ENCODE data around the gene PARVG. TPM values are rescaled to one million over a fixed set of nuclear protein-coding genes. Genes with fewer than 3 reads are reported as not detected.

Gene PARVG
- polyA plus RNA-seq, 2 donors, result 3.1 to 4.4 TPM

DNA sequence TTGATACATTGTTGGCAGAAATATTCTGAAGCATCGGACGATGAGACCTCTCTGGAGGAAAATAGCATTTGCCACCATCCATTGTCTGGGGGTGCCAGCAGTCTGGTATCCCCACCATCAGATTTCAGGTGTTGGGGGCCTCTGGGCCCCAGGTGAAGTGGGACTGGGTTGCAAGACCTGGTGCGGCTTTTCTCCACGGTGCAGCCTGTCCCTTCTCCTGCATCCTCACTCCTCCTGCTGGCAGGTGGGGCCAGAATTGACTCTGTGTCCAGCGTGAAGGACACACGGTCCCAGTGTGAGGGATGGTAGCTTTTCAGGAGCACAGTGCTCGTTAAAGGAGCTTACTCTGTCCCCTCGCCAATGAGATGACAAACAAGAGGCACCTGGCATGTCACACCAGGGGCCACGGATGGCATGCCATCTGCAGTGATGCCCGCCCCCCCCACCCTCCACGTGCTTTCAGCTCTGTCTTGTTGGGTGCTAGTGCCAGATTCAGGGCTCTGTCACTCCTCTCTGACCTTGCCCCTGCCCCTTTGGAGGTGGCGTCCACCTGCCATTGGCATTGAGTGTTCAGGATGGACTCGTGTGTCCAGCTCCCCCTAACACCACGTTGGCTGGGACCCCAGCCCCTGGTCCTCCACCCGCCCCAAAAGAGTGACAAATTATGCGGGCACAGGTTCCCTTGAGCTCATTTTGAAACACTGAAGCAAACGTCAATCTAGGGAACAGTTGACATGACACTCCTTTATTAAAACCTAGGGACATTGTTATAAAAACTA lies 62.4 kb downstream of the PARVG start:
- Histone ChIP-seq H3K9me3 (ENCODE audit: control insufficient read depth in 2 of 2, insufficient read depth in 1 of 2, low read depth in 1 of 2, low read length in 1 of 2) (no peaks in the 10 kb centered on the region), H3K27me3 (ENCODE audit: control insufficient read depth in 1 of 2, insufficient read depth in 2 of 2, low read length in 2 of 2) (peaks cover 0 to 4% of the 10 kb centered on the region in 2 donors), H3K4me3 (ENCODE audit: low read depth in 1 of 2, low read length in 2 of 2) (no peak overlapping the region), H3K36me3 (ENCODE audit: control insufficient read depth in 2 of 2, insufficient read depth in 2 of 2, low read length in 1 of 2) (no peaks in the 10 kb centered on the region), H3K27ac (ENCODE audit: low read depth in 2 of 2, low read length in 1 of 2) (no peak overlapping the region), H3K4me1 (ENCODE audit: control insufficient read depth in 2 of 2, insufficient read depth in 2 of 2, low read length in 1 of 2) (no peaks in the 10 kb centered on the region)
- 73 to 74% methylated on average over 17 of the region's 17 CpGs for WGBS, 2 donors

GRCh38 chr22:44243761-44244160 lies 63.0 kb downstream of the PARVG start:
- Histone ChIP-seq H3K4me3 (ENCODE audit: low read depth in 1 of 2, low read length in 2 of 2) (no peak overlapping the region), H3K36me3 (ENCODE audit: control insufficient read depth in 2 of 2, insufficient read depth in 2 of 2, low read length in 1 of 2) (no peaks in the 10 kb centered on the region), H3K27ac (ENCODE audit: low read depth in 2 of 2, low read length in 1 of 2) (no peak overlapping the region), H3K4me1 (ENCODE audit: control insufficient read depth in 2 of 2, insufficient read depth in 2 of 2, low read length in 1 of 2) (no peaks in the 10 kb centered on the region), H3K27me3 (ENCODE audit: control insufficient read depth in 1 of 2, insufficient read depth in 2 of 2, low read length in 2 of 2) (peaks cover 0 to 4% of the 10 kb centered on the region in 2 donors), H3K9me3 (ENCODE audit: control insufficient read depth in 2 of 2, insufficient read depth in 1 of 2, low read depth in 1 of 2, low read length in 1 of 2) (peaks cover 0 to 4% of the 10 kb centered on the region in 2 donors)
- WGBS, 2 donors, result 82 to 85% methylated on average over 8 of the region's 8 CpGs

DNA sequence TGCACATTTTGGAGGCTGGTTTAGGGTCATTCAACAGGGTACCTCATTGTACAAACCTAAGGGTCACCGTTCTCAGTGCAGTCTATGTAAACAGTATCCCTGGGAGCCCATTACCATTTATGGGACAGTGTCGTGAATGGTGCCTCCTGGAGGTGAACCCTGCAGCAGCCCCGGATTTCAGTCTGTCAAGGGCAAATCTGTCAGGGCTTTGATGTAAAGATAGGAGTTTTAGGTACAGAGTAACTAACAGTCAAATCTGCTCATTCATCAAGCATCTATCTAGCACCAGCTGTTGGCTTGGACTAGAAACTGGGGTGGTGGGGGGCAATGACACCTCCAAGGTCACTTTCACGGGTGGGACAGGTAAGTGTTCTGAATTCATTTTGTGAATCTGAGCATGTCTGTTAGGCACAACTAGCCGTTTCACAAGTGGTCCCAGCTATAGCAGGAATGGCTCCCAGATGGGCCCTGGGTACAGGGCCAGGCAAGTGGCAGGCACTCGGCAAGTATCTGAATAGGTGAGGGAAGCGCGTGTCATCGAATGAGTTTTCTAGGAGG lies 63.6 kb downstream of the PARVG start:
- 84 to 89% methylated on average over 9 of the region's 9 CpGs for WGBS, 2 donors
- peaks cover 0 to 4% of the 10 kb centered on the region in 2 donors for H3K9me3 ChIP-seq (ENCODE audit: control insufficient read depth in 2 of 2, insufficient read depth in 1 of 2, low read depth in 1 of 2, low read length in 1 of 2)
- peaks cover 0 to 4% of the 10 kb centered on the region in 2 donors for H3K27me3 ChIP-seq (ENCODE audit: control insufficient read depth in 1 of 2, insufficient read depth in 2 of 2, low read length in 2 of 2)
- H3K36me3 ChIP-seq (ENCODE audit: control insufficient read depth in 2 of 2, insufficient read depth in 2 of 2, low read length in 1 of 2), result no peaks in the 10 kb centered on the region
- H3K4me1 ChIP-seq (ENCODE audit: control insufficient read depth in 2 of 2, insufficient read depth in 2 of 2, low read length in 1 of 2), result no peaks in the 10 kb centered on the region
- no peak overlapping the region for H3K27ac ChIP-seq (ENCODE audit: low read depth in 2 of 2, low read length in 1 of 2)
- no peak overlapping the region for H3K4me3 ChIP-seq (ENCODE audit: low read depth in 1 of 2, low read length in 2 of 2)

- Histone ChIP-seq H3K36me3 (ENCODE audit: control insufficient read depth in 2 of 2, insufficient read depth in 2 of 2, low read length in 1 of 2) (no peaks in the 10 kb centered on the region), H3K4me3 (ENCODE audit: low read depth in 1 of 2, low read length in 2 of 2) (no peak overlapping the region), H3K27me3 (ENCODE audit: control insufficient read depth in 1 of 2, insufficient read depth in 2 of 2, low read length in 2 of 2) (peaks cover 0 to 4% of the 10 kb centered on the region in 2 donors), H3K4me1 (ENCODE audit: control insufficient read depth in 2 of 2, insufficient read depth in 2 of 2, low read length in 1 of 2) (no peaks in the 10 kb centered on the region), H3K27ac (ENCODE audit: low read depth in 2 of 2, low read length in 1 of 2) (no peak overlapping the region), H3K9me3 (ENCODE audit: control insufficient read depth in 2 of 2, insufficient read depth in 1 of 2, low read depth in 1 of 2, low read length in 1 of 2) (peaks cover 0 to 6% of the 10 kb centered on the region in 2 donors)
- 55 to 63% methylated on average over 7 of the region's 7 CpGs for WGBS, 2 donors
Observed at GRCh38 chr22:44245438-44245837, 64.7 kb downstream of the PARVG start.

GRCh38 chr22:44245867-44246266 lies 65.1 kb downstream of the PARVG start:
- Histone ChIP-seq H3K4me1 (ENCODE audit: control insufficient read depth in 2 of 2, insufficient read depth in 2 of 2, low read length in 1 of 2) (no peaks in the 10 kb centered on the region), H3K36me3 (ENCODE audit: control insufficient read depth in 2 of 2, insufficient read depth in 2 of 2, low read length in 1 of 2) (no peaks in the 10 kb centered on the region), H3K4me3 (ENCODE audit: low read depth in 1 of 2, low read length in 2 of 2) (no peak overlapping the region), H3K27me3 (ENCODE audit: control insufficient read depth in 1 of 2, insufficient read depth in 2 of 2, low read length in 2 of 2) (peaks cover 0 to 4% of the 10 kb centered on the region in 2 donors), H3K27ac (ENCODE audit: low read depth in 2 of 2, low read length in 1 of 2) (no peak overlapping the region), H3K9me3 (ENCODE audit: control insufficient read depth in 2 of 2, insufficient read depth in 1 of 2, low read depth in 1 of 2, low read length in 1 of 2) (peaks cover 0 to 11% of the 10 kb centered on the region in 2 donors)
- 58 to 78% methylated on average over 8 of the region's 8 CpGs for WGBS, 2 donors

GRCh38 chr22:44246615-44247326 lies 66.0 kb downstream of the PARVG start:
- 86 to 87% methylated on average over 7 to 8 of the region's 8 CpGs for WGBS, 2 donors
- peaks cover 0 to 4% of the 10 kb centered on the region in 2 donors for H3K27me3 ChIP-seq (ENCODE audit: control insufficient read depth in 1 of 2, insufficient read depth in 2 of 2, low read length in 2 of 2)
- H3K4me3 ChIP-seq (ENCODE audit: low read depth in 1 of 2, low read length in 2 of 2), result no peak overlapping the region
- H3K36me3 ChIP-seq (ENCODE audit: control insufficient read depth in 2 of 2, insufficient read depth in 2 of 2, low read length in 1 of 2), result no peaks in the 10 kb centered on the region
- peaks cover 0 to 11% of the 10 kb centered on the region in 2 donors for H3K9me3 ChIP-seq (ENCODE audit: control insufficient read depth in 2 of 2, insufficient read depth in 1 of 2, low read depth in 1 of 2, low read length in 1 of 2)
- H3K27ac ChIP-seq (ENCODE audit: low read depth in 2 of 2, low read length in 1 of 2), result no peak overlapping the region
- H3K4me1 ChIP-seq (ENCODE audit: control insufficient read depth in 2 of 2, insufficient read depth in 2 of 2, low read length in 1 of 2), result no peaks in the 10 kb centered on the region

- Histone ChIP-seq H3K27me3 (ENCODE audit: control insufficient read depth in 1 of 2, insufficient read depth in 2 of 2, low read length in 2 of 2) (peaks cover 0 to 4% of the 10 kb centered on the region in 2 donors), H3K4me3 (ENCODE audit: low read depth in 1 of 2, low read length in 2 of 2) (no peak overlapping the region), H3K9me3 (ENCODE audit: control insufficient read depth in 2 of 2, insufficient read depth in 1 of 2, low read depth in 1 of 2, low read length in 1 of 2) (peaks cover 0 to 11% of the 10 kb centered on the region in 2 donors), H3K4me1 (ENCODE audit: control insufficient read depth in 2 of 2, insufficient read depth in 2 of 2, low read length in 1 of 2) (no peaks in the 10 kb centered on the region), H3K36me3 (ENCODE audit: control insufficient read depth in 2 of 2, insufficient read depth in 2 of 2, low read length in 1 of 2) (no peaks in the 10 kb centered on the region), H3K27ac (ENCODE audit: low read depth in 2 of 2, low read length in 1 of 2) (no peak overlapping the region)
- 87 to 90% methylated on average over 5 of the region's 5 CpGs for WGBS, 2 donors
Observed at GRCh38 chr22:44247346-44247745, 66.6 kb downstream of the PARVG start.

- H3K9me3 ChIP-seq (ENCODE audit: control insufficient read depth in 2 of 2, insufficient read depth in 1 of 2, low read depth in 1 of 2, low read length in 1 of 2), result peaks cover 0 to 11% of the 10 kb centered on the region in 2 donors
- no peaks in the 10 kb centered on the region for H3K4me1 ChIP-seq (ENCODE audit: control insufficient read depth in 2 of 2, insufficient read depth in 2 of 2, low read length in 1 of 2)
- H3K27me3 ChIP-seq (ENCODE audit: control insufficient read depth in 1 of 2, insufficient read depth in 2 of 2, low read length in 2 of 2), result peaks cover 0 to 4% of the 10 kb centered on the region in 2 donors
- H3K36me3 ChIP-seq (ENCODE audit: control insufficient read depth in 2 of 2, insufficient read depth in 2 of 2, low read length in 1 of 2), result no peaks in the 10 kb centered on the region
- H3K27ac ChIP-seq (ENCODE audit: low read depth in 2 of 2, low read length in 1 of 2), result no peak overlapping the region
- WGBS, 2 donors, result 92 to 94% methylated on average over 25 of the region's 25 CpGs
- H3K4me3 ChIP-seq (ENCODE audit: low read depth in 1 of 2, low read length in 2 of 2), result no peak overlapping the region
Observed at GRCh38 chr22:44247923-44248892, 67.5 kb downstream of the PARVG start.

- Histone ChIP-seq H3K4me3 (ENCODE audit: low read depth in 1 of 2, low read length in 2 of 2) (no peak overlapping the region), H3K36me3 (ENCODE audit: control insufficient read depth in 2 of 2, insufficient read depth in 2 of 2, low read length in 1 of 2) (no peaks in the 10 kb centered on the region), H3K9me3 (ENCODE audit: control insufficient read depth in 2 of 2, insufficient read depth in 1 of 2, low read depth in 1 of 2, low read length in 1 of 2) (peaks cover 0 to 11% of the 10 kb centered on the region in 2 donors), H3K27ac (ENCODE audit: low read depth in 2 of 2, low read length in 1 of 2) (no peak overlapping the region), H3K27me3 (ENCODE audit: control insufficient read depth in 1 of 2, insufficient read depth in 2 of 2, low read length in 2 of 2) (peaks cover 0 to 4% of the 10 kb centered on the region in 2 donors), H3K4me1 (ENCODE audit: control insufficient read depth in 2 of 2, insufficient read depth in 2 of 2, low read length in 1 of 2) (no peaks in the 10 kb centered on the region)
- 95% methylated on average over 10 of the region's 10 CpGs for WGBS, 2 donors
Observed at GRCh38 chr22:44248926-44249325, 68.2 kb downstream of the PARVG start.
